AG08395 (cell line): ENCODE measurements around the gene CIDEC.

Experiments used
- DNase-seq: peaks from one replicate; pipeline ENCODE4 v3.0.0; 2012; ENCODE audit warnings: mixed read lengths, low spot score

The CIDEC gene

GRCh38 chr3:9843715-9844438, 36.2 kb downstream of the CIDEC start, which contains the start of gene RPUSD3:
TSS of gene RPUSD3 (minus strand) at chr3:9844008. CDS start at chr3:9843990, 18 bp downstream.
- peak; percentile 100 for DNase-seq

- DNase-seq, result no peak
Observed at GRCh38 chr3:9841015-9841414, 39.0 kb downstream of the CIDEC start.

- no peak for DNase-seq
Observed at GRCh38 chr3:9838856-9839255, 41.2 kb downstream of the CIDEC start.

- DNase-seq, result no peak
Observed at GRCh38 chr3:9837701-9838582, 42.1 kb downstream of the CIDEC start.

- no peak for DNase-seq
Observed at GRCh38 chr3:9834520-9835380, 45.3 kb downstream of the CIDEC start.

GRCh38 chr3:9833078-9833477, 47.0 kb downstream of the CIDEC start:
- DNase-seq, result no peak

GRCh38 chr3:9831253-9831652, 48.8 kb downstream of the CIDEC start:
- no peak for DNase-seq

- DNase-seq, result no peak
Observed at GRCh38 chr3:9828801-9829755, 51.0 kb downstream of the CIDEC start.

GRCh38 chr3:9826815-9827573, 53.1 kb downstream of the CIDEC start:
- DNase-seq, result no peak

- DNase-seq, result no peak
Observed at GRCh38 chr3:9825451-9826040, 54.5 kb downstream of the CIDEC start.

- no peak for DNase-seq
Observed at GRCh38 chr3:9820946-9821345, 59.1 kb downstream of the CIDEC start.

- DNase-seq, result no peak
Observed at GRCh38 chr3:9820543-9820942, 59.5 kb downstream of the CIDEC start.

- DNase-seq, result no peak
Observed at GRCh38 chr3:9818666-9819335, 61.3 kb downstream of the CIDEC start.

- no peak for DNase-seq
Observed at GRCh38 chr3:9817436-9817835, 62.6 kb downstream of the CIDEC start.
